Mesendoderm (in vitro differentiated cells): ENCODE data around the gene TSPYL2.

ENCODE experiments used
- DNase-seq: peaks from one replicate; pipeline ENCODE4 v3.0.0; 2013
- H2AK5ac ChIP-seq: 2 replicates; pipeline ENCODE4 v1.6.1; 2013; ENCODE audit warnings: low read length, inconsistent platforms
- H2BK120ac ChIP-seq: 2 replicates; pipeline ENCODE4 v1.6.1; 2013; ENCODE audit warnings: low read depth, mild to moderate bottlenecking, low read length, moderate library complexity, mixed read lengths
- H2BK15ac ChIP-seq: replicated peaks from 2 replicates; pipeline ENCODE4 v1.6.1; 2013; ENCODE audit warnings: low read depth, mild to moderate bottlenecking, moderate library complexity
- H2BK5ac ChIP-seq: 2 replicates; pipeline ENCODE4 v1.6.1; 2013; ENCODE audit warnings: low read length, inconsistent platforms
- H3K18ac ChIP-seq: 2 replicates; pipeline ENCODE4 v1.6.1; 2013; ENCODE audit warnings: mild to moderate bottlenecking, low read length, mixed read lengths
- H3K23ac ChIP-seq: one replicate; pipeline ENCODE4 v1.6.1; 2013; ENCODE audit warnings: low read length
- H3K27ac ChIP-seq: 2 replicates; pipeline ENCODE4 v1.5.1; 2013; ENCODE audit warnings: low read depth, mild to moderate bottlenecking, inconsistent platforms, low read length, moderate library complexity
- H3K27me3 ChIP-seq: 2 replicates; pipeline ENCODE4 v1.6.1; 2013; ENCODE audit warnings: low read length, control low read depth, mild to moderate bottlenecking, inconsistent platforms; ENCODE audit not compliant: insufficient read depth, poor library complexity
- H3K36me3 ChIP-seq: 2 replicates; pipeline ENCODE4 v1.6.1; 2013; ENCODE audit warnings: low read length, inconsistent platforms; ENCODE audit not compliant: control insufficient read depth, insufficient read depth
- H3K4ac ChIP-seq: one replicate; pipeline ENCODE4 v1.6.1; 2013; ENCODE audit warnings: low read depth, mild to moderate bottlenecking, low read length, moderate library complexity
- H3K4me1 ChIP-seq: 2 replicates; pipeline ENCODE4 v1.6.1; 2013; ENCODE audit warnings: low read depth, low read length, inconsistent platforms; ENCODE audit not compliant: control insufficient read depth
- H3K4me2 ChIP-seq: 2 replicates; pipeline ENCODE4 v1.6.1; 2013; ENCODE audit warnings: low read length
- H3K4me3 ChIP-seq: 2 replicates; pipeline ENCODE4 v1.5.1; 2013; ENCODE audit warnings: mild to moderate bottlenecking, low read length
- H3K56ac ChIP-seq: one replicate; pipeline ENCODE4 v1.6.1; 2013; ENCODE audit warnings: low read length
- H3K79me1 ChIP-seq: 2 replicates; pipeline ENCODE4 v1.6.1; 2013; ENCODE audit warnings: low read length, inconsistent platforms
- H3K79me2 ChIP-seq: 2 replicates; pipeline ENCODE4 v1.6.1; 2013; ENCODE audit warnings: mild to moderate bottlenecking, low read length; ENCODE audit not compliant: control insufficient read depth, insufficient read depth
- H3K9ac ChIP-seq: 2 replicates; pipeline ENCODE4 v1.6.1; 2013; ENCODE audit warnings: low read length, inconsistent platforms
- H4K5ac ChIP-seq: one replicate; pipeline ENCODE4 v1.6.1; 2013; ENCODE audit warnings: low read length
- H4K8ac ChIP-seq: one replicate; pipeline ENCODE4 v1.6.1; 2013; ENCODE audit warnings: low read depth, mild to moderate bottlenecking, control low read depth, low read length, moderate library complexity
- WGBS: extraction: QIAGEN DNeasy Blood & Tissue Kit; methylation state at CpG from one replicate; pipeline ENCODE4 v1.1.7; 2013; ENCODE audit warnings: low lambda C conversion rate, missing lambda C conversion rate; ENCODE audit not compliant: insufficient coverage; ENCODE audit errors: extremely low coverage; 5-methylcytosine and 5-hydroxymethylcytosine counted together

TSPYL2 gene

DNA sequence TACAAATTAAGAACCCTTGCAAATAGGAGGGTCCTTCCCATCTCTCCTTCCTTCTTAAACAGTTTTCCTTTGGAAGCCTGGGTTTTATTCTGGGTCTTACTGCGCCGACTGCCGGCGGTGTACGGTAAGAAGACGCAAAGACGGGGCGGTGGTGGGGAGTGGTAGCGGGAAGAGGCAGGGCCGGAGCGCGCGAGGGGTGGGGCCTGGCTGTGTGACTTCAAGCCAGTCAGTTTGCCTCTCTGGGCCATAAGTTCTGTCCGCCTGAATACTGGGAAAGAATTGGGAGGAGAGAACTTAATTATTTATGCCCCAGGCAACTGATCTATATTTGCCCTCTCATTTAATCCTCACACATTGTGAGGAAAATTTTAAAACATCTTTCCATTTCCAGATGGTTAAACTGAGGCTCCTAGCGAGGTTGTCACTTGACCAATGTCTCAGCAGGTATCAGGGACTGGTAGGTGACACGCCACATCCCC lies 11.0 kb downstream of the TSPYL2 start:
- H3K4me1 ChIP-seq = no peaks in the 10 kb centered on the region
- no peaks in the 10 kb centered on the region for H3K27me3 ChIP-seq
- H4K5ac ChIP-seq = no peak overlapping the region
- H3K9ac ChIP-seq = peak overlapping the region; percentile 20
- peak overlapping the region; percentile 26 for H3K56ac ChIP-seq
- H3K23ac ChIP-seq = no peak overlapping the region
- H3K18ac ChIP-seq = no peak overlapping the region
- H3K4me2 ChIP-seq = peak overlapping the region; percentile 4
- no peaks in the 10 kb centered on the region for H3K79me2 ChIP-seq
- no peak overlapping the region for H2BK5ac ChIP-seq
- no peak overlapping the region for H3K4me3 ChIP-seq
- no CpG with 5 or more reads among the region's 16 CpGs for WGBS
- H4K8ac ChIP-seq = no peak overlapping the region
- DNase-seq = peak; percentile 87
- no peaks in the 10 kb centered on the region for H3K79me1 ChIP-seq
- H2AK5ac ChIP-seq = no peak overlapping the region
- no peaks in the 10 kb centered on the region for H3K36me3 ChIP-seq
- no peak overlapping the region for H3K4ac ChIP-seq
- no peak overlapping the region for H2BK120ac ChIP-seq
- no peak overlapping the region for H3K27ac ChIP-seq
- no peak overlapping the region for H2BK15ac ChIP-seq

GRCh38 chrX:53093748-53094581 lies 11.8 kb downstream of the TSPYL2 start, which contains the start of gene KANTR:
KANTR (plus strand) TSS chrX:53094142; CDS start chrX:53124273, 30,131 bp downstream.
- Histone ChIP-seq H3K18ac (no peak within 1 kb of the TSS), H3K9ac (peak within 1 kb of the TSS; percentile 58), H3K56ac (peak within 1 kb of the TSS; percentile 82), H3K4ac (no peak within 1 kb of the TSS), H3K27ac (peak within 1 kb of the TSS; percentile 72), H3K4me3 (peak within 1 kb of the TSS; percentile 62), H3K36me3 (no peaks in the 10 kb centered on the region), H3K79me1 (no peaks in the 10 kb centered on the region), H3K79me2 (no peaks in the 10 kb centered on the region), H2BK15ac (no peak within 1 kb of the TSS), H3K4me2 (peak within 1 kb of the TSS; percentile 50), H2BK5ac (no peak within 1 kb of the TSS), H4K5ac (no peak within 1 kb of the TSS), H2BK120ac (no peak within 1 kb of the TSS), H4K8ac (no peak within 1 kb of the TSS), H3K27me3 (no peaks in the 10 kb centered on the region), H3K4me1 (no peaks in the 10 kb centered on the region), H3K23ac (no peak within 1 kb of the TSS), H2AK5ac (no peak within 1 kb of the TSS)
- DNase-seq = peak; percentile 98
- WGBS = no CpG with 5 or more reads among the region's 67 CpGs

- peak overlapping the region; percentile 58 for H3K9ac ChIP-seq
- no peaks in the 10 kb centered on the region for H3K79me1 ChIP-seq
- DNase-seq = no peak
- no CpG with 5 or more reads among the region's 5 CpGs for WGBS
- no peak overlapping the region for H2BK15ac ChIP-seq
- H2AK5ac ChIP-seq = no peak overlapping the region
- no peak overlapping the region for H4K8ac ChIP-seq
- H3K56ac ChIP-seq = peak overlapping the region; percentile 82
- H2BK120ac ChIP-seq = no peak overlapping the region
- H3K4me1 ChIP-seq = no peaks in the 10 kb centered on the region
- no peak overlapping the region for H2BK5ac ChIP-seq
- H3K36me3 ChIP-seq = no peaks in the 10 kb centered on the region
- no peak overlapping the region for H4K5ac ChIP-seq
- peak overlapping the region; percentile 62 for H3K4me3 ChIP-seq
- H3K18ac ChIP-seq = no peak overlapping the region
- no peaks in the 10 kb centered on the region for H3K27me3 ChIP-seq
- H3K27ac ChIP-seq = no peak overlapping the region
- H3K4me2 ChIP-seq = peak overlapping the region; percentile 50
- H3K23ac ChIP-seq = no peak overlapping the region
- H3K4ac ChIP-seq = no peak overlapping the region
- no peaks in the 10 kb centered on the region for H3K79me2 ChIP-seq
Observed at GRCh38 chrX:53094582-53094905, 12.4 kb downstream of the TSPYL2 start.

- Histone ChIP-seq H3K4ac (no peak overlapping the region), H3K56ac (no peak overlapping the region), H3K27ac (no peak overlapping the region), H3K23ac (no peak overlapping the region), H2BK5ac (no peak overlapping the region), H3K79me1 (no peaks in the 10 kb centered on the region), H4K5ac (no peak overlapping the region), H3K4me3 (no peak overlapping the region), H3K27me3 (no peaks in the 10 kb centered on the region), H2AK5ac (no peak overlapping the region), H2BK15ac (no peak overlapping the region), H3K18ac (no peak overlapping the region), H3K4me1 (no peaks in the 10 kb centered on the region), H4K8ac (no peak overlapping the region), H2BK120ac (no peak overlapping the region), H3K79me2 (no peaks in the 10 kb centered on the region), H3K4me2 (no peak overlapping the region), H3K9ac (no peak overlapping the region), H3K36me3 (no peaks in the 10 kb centered on the region)
- DNase-seq = no peak
- no CpG with 5 or more reads among the region's 3 CpGs for WGBS
Observed at GRCh38 chrX:53095796-53096195, 13.6 kb downstream of the TSPYL2 start.

- WGBS = no CpG with 5 or more reads among the region's 6 CpGs
- no peak overlapping the region for H3K27ac ChIP-seq
- no peak overlapping the region for H3K23ac ChIP-seq
- no peaks in the 10 kb centered on the region for H3K79me1 ChIP-seq
- H4K8ac ChIP-seq = no peak overlapping the region
- H3K27me3 ChIP-seq = no peaks in the 10 kb centered on the region
- no peaks in the 10 kb centered on the region for H3K79me2 ChIP-seq
- no peak overlapping the region for H2BK120ac ChIP-seq
- H3K36me3 ChIP-seq = no peaks in the 10 kb centered on the region
- no peak overlapping the region for H2AK5ac ChIP-seq
- no peak overlapping the region for H3K4me3 ChIP-seq
- H3K4me2 ChIP-seq = no peak overlapping the region
- no peak overlapping the region for H3K18ac ChIP-seq
- H3K56ac ChIP-seq = no peak overlapping the region
- H3K9ac ChIP-seq = no peak overlapping the region
- DNase-seq = no peak
- H3K4me1 ChIP-seq = no peaks in the 10 kb centered on the region
- H3K4ac ChIP-seq = no peak overlapping the region
- no peak overlapping the region for H2BK15ac ChIP-seq
- H2BK5ac ChIP-seq = no peak overlapping the region
- H4K5ac ChIP-seq = no peak overlapping the region
Observed at GRCh38 chrX:53114864-53115549, 32.8 kb downstream of the TSPYL2 start.
